NCI-H1436 (cell line): Measurements from ENCODE around the gene DPYD.

Source experiments
- DNase-seq: peaks from one replicate; lab custom pipeline; 2025; lab: John Stamatoyannopoulos, UW

Gene DPYD

GRCh38 chr1:97044159-97044760 is 876.6 kb downstream of the DPYD start:
- no peak for DNase-seq

DNA sequence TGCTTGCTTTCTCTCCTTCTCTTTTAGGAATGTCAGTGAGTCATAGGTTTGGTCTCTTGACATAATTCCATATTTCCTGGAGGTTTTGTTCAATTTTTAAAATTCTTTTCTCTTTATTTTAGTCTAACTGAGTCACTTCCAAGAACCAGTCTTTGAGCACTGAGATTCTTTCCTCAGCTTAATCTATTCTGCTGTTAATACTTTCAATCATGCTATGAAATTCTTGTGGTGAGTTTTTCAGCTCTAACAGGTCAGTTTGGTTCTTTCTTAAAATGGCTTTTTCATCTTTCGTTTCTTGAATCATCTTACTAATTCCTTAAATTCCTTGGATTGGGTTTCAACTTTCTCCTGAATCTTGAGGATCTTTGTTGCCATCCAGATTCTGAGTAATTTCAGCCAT is 878.3 kb downstream of the DPYD start:
- no peak for DNase-seq

DNA sequence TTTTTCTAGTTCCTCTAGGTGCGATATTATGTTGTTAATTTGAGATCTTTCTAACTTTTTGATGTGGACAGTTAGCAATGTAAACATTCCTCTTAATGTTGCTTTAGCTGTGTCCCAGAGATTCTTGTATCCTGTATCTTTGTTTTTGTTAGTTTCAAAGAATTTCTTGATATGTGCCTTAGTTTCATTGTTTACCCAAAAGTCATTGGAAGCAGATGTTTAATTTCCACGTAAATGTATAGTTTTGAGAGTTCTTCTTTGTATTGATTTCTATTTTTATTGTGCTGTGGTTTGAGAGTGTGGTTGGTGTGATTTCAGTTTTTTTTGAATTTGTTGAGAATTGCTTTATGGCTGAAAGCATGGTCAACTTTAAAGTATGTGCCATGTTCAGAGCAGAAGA is 879.8 kb downstream of the DPYD start:
- DNase-seq, result no peak

DNA sequence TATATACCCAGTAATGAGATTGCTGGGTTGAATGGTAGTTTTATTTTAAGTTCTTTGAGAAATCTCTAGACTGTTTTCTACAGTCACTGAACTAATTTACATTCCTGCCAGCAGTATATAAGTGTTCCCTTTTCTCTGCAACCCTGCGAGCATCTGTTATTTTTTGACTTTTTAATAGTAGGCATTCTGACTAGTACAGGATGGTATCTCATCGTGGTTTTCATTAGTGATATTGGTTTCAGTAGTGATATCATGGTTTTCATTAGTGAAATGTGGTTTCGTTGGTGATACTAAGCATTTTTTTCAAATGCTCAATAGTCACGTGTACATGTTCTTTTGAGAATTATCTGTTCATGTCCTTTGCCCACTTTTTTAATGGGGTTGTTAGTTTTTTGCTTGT is 882.4 kb downstream of the DPYD start:
- no peak for DNase-seq

DNA sequence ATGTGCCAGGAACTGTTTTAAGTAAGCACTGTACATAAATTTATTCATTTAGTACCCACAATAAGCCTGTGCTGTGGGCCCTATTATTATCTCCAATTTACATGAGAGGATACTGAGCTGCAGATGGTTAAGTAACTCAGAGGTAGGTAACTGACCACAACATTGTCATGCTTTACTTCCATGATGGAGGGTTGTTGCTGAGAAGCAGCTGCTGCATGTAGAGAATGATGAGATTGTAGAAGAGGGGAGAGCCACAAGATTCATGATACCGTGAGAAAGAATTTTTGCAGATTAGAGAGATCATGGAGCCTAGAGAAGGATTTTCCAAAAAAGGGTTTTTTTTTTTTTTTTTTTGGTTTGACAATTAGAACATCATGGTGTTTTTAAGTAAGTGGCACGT is 886.2 kb downstream of the DPYD start:
- DNase-seq, result no peak

GRCh38 chr1:97033949-97034348 is 886.9 kb downstream of the DPYD start:
- DNase-seq, result no peak
